Measurements from ENCODE around the gene KCNH8. TPM values are rescaled to one million over a fixed set of nuclear protein-coding genes. Genes with fewer than 3 reads are reported as not detected.

KCNH8 gene
- total RNA-seq, 1 experiment from 2014 or later = 3.7 TPM

DNA sequence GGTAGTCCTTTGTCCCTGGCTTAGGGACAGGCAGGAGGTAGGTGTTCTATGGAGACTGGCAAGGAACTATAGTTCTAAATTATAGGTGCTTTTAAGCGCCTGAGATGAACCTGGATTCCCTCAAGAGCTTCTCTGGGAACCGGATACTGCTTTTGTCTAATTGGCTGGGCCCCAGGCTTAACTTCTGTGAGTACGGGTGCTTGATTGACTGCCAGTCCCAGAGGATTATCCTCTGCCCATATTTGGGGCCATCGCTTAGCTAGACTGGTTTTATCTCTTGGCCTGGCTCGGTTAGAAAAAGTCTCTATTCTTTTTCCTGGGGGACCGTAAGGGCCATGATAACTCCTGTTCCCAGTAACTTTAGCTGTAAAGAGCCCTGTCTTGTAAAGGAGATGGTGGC lies 339.1 kb downstream of the KCNH8 start:
- no peak for TF ChIP-seq CTCF (conservative IDR thresholded peaks at IDR 0.05)
- no peak overlapping the region for H2AFZ ChIP-seq (ENCODE audit: low read length)
- H3K56ac ChIP-seq (ENCODE audit: insufficient read length, low read depth, low read length) = no peak overlapping the region
- no peak overlapping the region for H2AK5ac ChIP-seq (ENCODE audit: insufficient read length, low read length)
- no CpG with 5 or more reads among the region's 6 CpGs for WGBS (ENCODE audit: extremely low coverage, insufficient read length, low lambda C conversion rate)
- Mint-ChIP-seq H3K4me3 (no peak overlapping the region), H3K36me3 (ENCODE audit: insufficient read depth in 1 of 3, low read depth in 3 of 3) (no peaks in the 10 kb centered on the region), H3K27me3 (ENCODE audit: low read depth) (no peaks in the 10 kb centered on the region), H3K9me3 (no peaks in the 10 kb centered on the region), H3K4me1 (peaks cover 5 to 15% of the 10 kb centered on the region in 2 experiments; a peak in 3 of 4 replicates), H3K27ac (no peak overlapping the region)
- no peaks in the 10 kb centered on the region for H4K20me1 ChIP-seq (ENCODE audit: control insufficient read depth, insufficient read depth, insufficient read length)
- no peak overlapping the region for H3K9ac ChIP-seq (ENCODE audit: extremely low read depth, insufficient read length, low read length)
- no peaks in the 10 kb centered on the region for H3K23me2 ChIP-seq (ENCODE audit: insufficient read length, low read depth, low read length, poor library complexity, severe bottlenecking)
- H3K27ac ChIP-seq (ENCODE audit: insufficient read length, low read depth, low read length) = no peak overlapping the region
- H3K4ac ChIP-seq (ENCODE audit: low read depth, low read length) = no peak overlapping the region
- no peaks in the 10 kb centered on the region for H3K9me3 ChIP-seq (ENCODE audit: control insufficient read depth, low read depth, low read length)
- no peak overlapping the region for H2BK20ac ChIP-seq (ENCODE audit: low read depth, low read length, poor library complexity, severe bottlenecking)
- DNase-seq = no peak
- H2BK5ac ChIP-seq (ENCODE audit: insufficient read length, low read length) = no peak overlapping the region
- no peaks in the 10 kb centered on the region for H3K4me1 ChIP-seq (ENCODE audit: insufficient read depth, low read length)
- H3T11ph ChIP-seq (ENCODE audit: low read length) = no peak overlapping the region
- no peak overlapping the region for H3K14ac ChIP-seq (ENCODE audit: insufficient read depth, low read length)
- H3K79me1 ChIP-seq (ENCODE audit: insufficient read depth, low read depth, low read length, poor library complexity, severe bottlenecking) = no peaks in the 10 kb centered on the region
- H4K91ac ChIP-seq (ENCODE audit: insufficient read length, low read depth, low read length) = no peak overlapping the region
- no peak overlapping the region for H3K23ac ChIP-seq (ENCODE audit: insufficient read length, low read depth, low read length)
- no peak overlapping the region for H2BK12ac ChIP-seq (ENCODE audit: insufficient read length, low read depth, low read length)
- no peak overlapping the region for H2BK15ac ChIP-seq (ENCODE audit: low read depth, low read length)
- H3K4me2 ChIP-seq (ENCODE audit: insufficient read depth, insufficient read length, low read length) = no peak overlapping the region
- no peaks in the 10 kb centered on the region for H3K27me3 ChIP-seq (ENCODE audit: insufficient read depth, low read length)
- no peak overlapping the region for H4K8ac ChIP-seq (replicated peaks; ENCODE audit: insufficient read length, low read depth, low read length)
- no peak overlapping the region for H3K18ac ChIP-seq (ENCODE audit: insufficient read length, low read depth, low read length)
- no peak overlapping the region for H4K5ac ChIP-seq (ENCODE audit: insufficient read length, low read depth, low read length)
- no peaks in the 10 kb centered on the region for H3K79me2 ChIP-seq (ENCODE audit: insufficient read depth, low read length)
- no peak overlapping the region for H2BK120ac ChIP-seq (ENCODE audit: low read depth, low read length, poor library complexity, severe bottlenecking)
